ENCODE data around the gene ENTPD3.

Gene ENTPD3

GRCh38 chr3:40414270-40414669 lies 27.3 kb downstream of the ENTPD3 start:
- Histone ChIP-seq H3K27ac (ENCODE audit: low read length) (no peak overlapping the region), H4K20me1 (ENCODE audit: insufficient read depth, low read length) (no peaks in the 10 kb centered on the region), H3K4me3 (ENCODE audit: low read length) (no peak overlapping the region), H3K9me3 (ENCODE audit: insufficient read depth, low read length) (no peaks in the 10 kb centered on the region), H3K4me1 (ENCODE audit: low read length) (no peaks in the 10 kb centered on the region), H3K79me2 (ENCODE audit: low read length) (no peaks in the 10 kb centered on the region), H3K4me2 (ENCODE audit: low read length) (no peak overlapping the region), H3K9ac (ENCODE audit: low read length) (no peak overlapping the region), H2AFZ (ENCODE audit: low read depth, low read length) (no peak overlapping the region), H3K36me3 (replicated peaks; ENCODE audit: low read depth, low read length) (no peaks in the 10 kb centered on the region), H3K27me3 (ENCODE audit: low read depth, low read length) (peaks cover 26% of the 10 kb centered on the region)
- no peak for TF ChIP-seq EZH2phosphoT487 (IDR thresholded peaks at IDR 0.05; ENCODE audit: low read depth)
- no peak for TF ChIP-seq CTCF (IDR thresholded peaks at IDR 0.05; ENCODE audit: low read depth, low read length)

- no peak overlapping the region for H3K27ac ChIP-seq (ENCODE audit: low read length)
- H3K36me3 ChIP-seq (replicated peaks; ENCODE audit: low read depth, low read length), result no peaks in the 10 kb centered on the region
- no peaks in the 10 kb centered on the region for H4K20me1 ChIP-seq (ENCODE audit: insufficient read depth, low read length)
- H3K79me2 ChIP-seq (ENCODE audit: low read length), result no peaks in the 10 kb centered on the region
- no peak overlapping the region for H3K4me2 ChIP-seq (ENCODE audit: low read length)
- H3K27me3 ChIP-seq (ENCODE audit: low read depth, low read length), result peaks cover 26% of the 10 kb centered on the region
- no peaks in the 10 kb centered on the region for H3K4me1 ChIP-seq (ENCODE audit: low read length)
- H3K9me3 ChIP-seq (ENCODE audit: insufficient read depth, low read length), result no peaks in the 10 kb centered on the region
- no peak overlapping the region for H2AFZ ChIP-seq (ENCODE audit: low read depth, low read length)
- TF ChIP-seq CTCF (IDR thresholded peaks at IDR 0.05; ENCODE audit: low read depth, low read length), result no peak
- TF ChIP-seq EZH2phosphoT487 (IDR thresholded peaks at IDR 0.05; ENCODE audit: low read depth), result no peak
- H3K4me3 ChIP-seq (ENCODE audit: low read length), result no peak overlapping the region
- H3K9ac ChIP-seq (ENCODE audit: low read length), result no peak overlapping the region
These were observed 31.0 kb downstream of the ENTPD3 start for GRCh38 chr3:40417845-40418543.

- no peak for TF ChIP-seq CTCF (IDR thresholded peaks at IDR 0.05; ENCODE audit: low read depth, low read length)
- no peak for TF ChIP-seq EZH2phosphoT487 (IDR thresholded peaks at IDR 0.05; ENCODE audit: low read depth)
- H3K27ac ChIP-seq (ENCODE audit: low read length), result no peak overlapping the region
These were observed 35.9 kb downstream of the ENTPD3 start for GRCh38 chr3:40422861-40423260.

GRCh38 chr3:40427045-40427669 lies 40.2 kb downstream of the ENTPD3 start:
- H3K4me2 ChIP-seq (ENCODE audit: low read length), result no peak overlapping the region
- no peaks in the 10 kb centered on the region for H3K79me2 ChIP-seq (ENCODE audit: low read length)
- no peaks in the 10 kb centered on the region for H4K20me1 ChIP-seq (ENCODE audit: insufficient read depth, low read length)
- no peak overlapping the region for H3K27ac ChIP-seq (ENCODE audit: low read length)
- H3K27me3 ChIP-seq (ENCODE audit: low read depth, low read length), result no peaks in the 10 kb centered on the region
- H3K36me3 ChIP-seq (replicated peaks; ENCODE audit: low read depth, low read length), result no peaks in the 10 kb centered on the region
- H3K9ac ChIP-seq (ENCODE audit: low read length), result no peak overlapping the region
- TF ChIP-seq CTCF (IDR thresholded peaks at IDR 0.05; ENCODE audit: low read depth, low read length), result no peak
- no peak for TF ChIP-seq EZH2phosphoT487 (IDR thresholded peaks at IDR 0.05; ENCODE audit: low read depth)
- H3K9me3 ChIP-seq (ENCODE audit: insufficient read depth, low read length), result no peaks in the 10 kb centered on the region
- H2AFZ ChIP-seq (ENCODE audit: low read depth, low read length), result no peak overlapping the region
- H3K4me1 ChIP-seq (ENCODE audit: low read length), result no peaks in the 10 kb centered on the region
- no peak overlapping the region for H3K4me3 ChIP-seq (ENCODE audit: low read length)

More at GRCh38 chr3:40422861-40423260, 35.9 kb downstream of the ENTPD3 start:
- H3K4me2 ChIP-seq (ENCODE audit: low read length), result no peak overlapping the region
- H3K79me2 ChIP-seq (ENCODE audit: low read length), result no peaks in the 10 kb centered on the region
- no peak overlapping the region for H3K4me3 ChIP-seq (ENCODE audit: low read length)
- no peak overlapping the region for H3K9ac ChIP-seq (ENCODE audit: low read length)
- no peak overlapping the region for H2AFZ ChIP-seq (ENCODE audit: low read depth, low read length)
- H4K20me1 ChIP-seq (ENCODE audit: insufficient read depth, low read length), result no peaks in the 10 kb centered on the region
- no peaks in the 10 kb centered on the region for H3K36me3 ChIP-seq (replicated peaks; ENCODE audit: low read depth, low read length)
- H3K9me3 ChIP-seq (ENCODE audit: insufficient read depth, low read length), result no peaks in the 10 kb centered on the region
- peaks cover 2% of the 10 kb centered on the region for H3K27me3 ChIP-seq (ENCODE audit: low read depth, low read length)
- no peaks in the 10 kb centered on the region for H3K4me1 ChIP-seq (ENCODE audit: low read length)
